GM12878 (cell line): Measurements from ENCODE around the gene SLC24A3. TPM values are rescaled to one million over a fixed set of nuclear protein-coding genes. Genes with fewer than 3 reads are reported as not detected.

Experiments
- ATAC-seq: fragments of 200-7000 bp; cut with Tn5 transposase; 3 replicates; pipeline ENCODE4 v1.9.1; 2020; ENCODE audit warnings: mild to moderate bottlenecking, moderate library complexity
- BruUV-seq: library from RNA; stranded (reverse); fragments of 400-500 nt; replicated peaks from 2 replicates; lab custom pipeline; 2021; lab: Mats Ljungman, UMichigan
- CTCF ChIA-PET: fragments of 300-600 bp; sonication (Branson Sonifier 250); formaldehyde crosslinking; extraction: SDS; loops from one replicate; lab custom pipeline; 2021; ENCODE audit warnings: inconsistent platforms; lab: Yijun Ruan, JAX
- POLR2A ChIA-PET: fragments of 350-600 bp; formaldehyde crosslinking; extraction: SDS; loops from one replicate; lab custom pipeline; 2021; ENCODE audit warnings: inconsistent platforms; lab: Charles Lee
- RAD21 ChIA-PET: fragments of 300-600 bp; sonication (Branson Sonifier 250); formaldehyde crosslinking; loops from one replicate; lab custom pipeline; 2023; ENCODE audit warnings: antibody characterized with exemption; ENCODE audit not compliant: unreplicated experiment; lab: Charles Lee
- SMC1A ChIA-PET: fragments of 300-600 bp; sonication (Branson Sonifier 250); formaldehyde crosslinking; loops from one replicate; lab custom pipeline; 2023; ENCODE audit not compliant: unreplicated experiment, uncharacterized antibody; lab: Charles Lee
- DNase-seq: peaks from one replicate; pipeline ENCODE4 v3.0.0-alpha.2; 2011; ENCODE audit warnings: low read depth, low spot score
- FAIRE-seq: peaks from 3 replicates; lab custom pipeline; 2011; peaks lifted over from hg19 to GRCh38; lab: Jason Lieb, UNC
- H2AFZ ChIP-seq: 2 replicates; pipeline ENCODE4 v1.6.0; 2011; ENCODE audit warnings: low read depth, low read length, control low read depth; ENCODE audit not compliant: control insufficient read depth
- H3K27ac ChIP-seq: 2 replicates; pipeline ENCODE4 v1.5.1; 2011; ENCODE audit warnings: control low read depth; ENCODE audit not compliant: control insufficient read depth, insufficient read depth
- H3K27me3 ChIP-seq, 2 experiments: replicated peaks in 1 of 2; 2 replicates each; pipeline versions ENCODE4 v1.6.0 to v1.6.1; 2011; ENCODE audit warnings: low read length in 1 of 2; ENCODE audit not compliant: control insufficient read depth in 2 of 2, insufficient read depth in 2 of 2
- H3K36me3 ChIP-seq, 2 experiments: 2 replicates each; pipeline ENCODE4 v1.5.1; 2011; ENCODE audit warnings: low read length in 1 of 2; ENCODE audit not compliant: control insufficient read depth in 2 of 2, insufficient read depth in 2 of 2
- H3K4me1 ChIP-seq: 2 replicates; pipeline ENCODE4 v1.6.1; 2011; ENCODE audit warnings: mild to moderate bottlenecking, low read length, moderate library complexity, mixed read lengths; ENCODE audit not compliant: control insufficient read depth, insufficient read depth
- H3K4me2 ChIP-seq: 2 replicates; pipeline ENCODE4 v1.6.0; 2011; ENCODE audit warnings: control low read depth; ENCODE audit not compliant: control insufficient read depth, insufficient read depth
- H3K4me3 ChIP-seq: fragments of 200-600 bp; sonication (generic); 2 replicates; pipeline ENCODE4 v1.5.1; 2016
- H3K79me2 ChIP-seq: 2 replicates; pipeline ENCODE4 v1.6.0; 2011; ENCODE audit warnings: low read length; ENCODE audit not compliant: control insufficient read depth, insufficient read depth
- H3K9ac ChIP-seq: 2 replicates; pipeline ENCODE4 v1.8.0; 2011; ENCODE audit warnings: low read length, control low read depth, mixed read lengths; ENCODE audit not compliant: control insufficient read depth, insufficient read depth
- H3K9me3 ChIP-seq: replicated peaks from 3 replicates; pipeline ENCODE4 v1.5.1; 2011; ENCODE audit warnings: mild to moderate bottlenecking, low read length; ENCODE audit not compliant: control insufficient read depth, insufficient read depth
- H4K20me1 ChIP-seq: 2 replicates; pipeline ENCODE4 v1.6.0; 2011; ENCODE audit not compliant: control insufficient read depth, insufficient read depth
- ATF7 ChIP-seq: fragments of 450-650 bp; IDR thresholded peaks from 2 replicates; pipeline ENCODE4 v1.6.1; 2016; ENCODE audit warnings: low read depth, mild to moderate bottlenecking
- CHD1 ChIP-seq: IDR thresholded peaks from 2 replicates; pipeline ENCODE4 v1.6.1; 2012; ENCODE audit warnings: low read depth, low read length, improper control_type of control experiment
- FOXM1 ChIP-seq: IDR thresholded peaks from 2 replicates; pipeline ENCODE4 v1.6.1; 2012; ENCODE audit warnings: low read depth, mild to moderate bottlenecking, inconsistent platforms, low read length, moderate library complexity
- GATAD2B ChIP-seq: fragments of 450-650 bp; conservative IDR thresholded peaks from 2 replicates; pipeline ENCODE4 v1.6.1; 2017; ENCODE audit warnings: low read depth, mild to moderate bottlenecking, moderate library complexity
- KAT2A ChIP-seq: conservative IDR thresholded peaks from 2 replicates; pipeline ENCODE4 v1.6.1; 2011; ENCODE audit warnings: low read depth, low read length; ENCODE audit not compliant: control insufficient read depth
- MTA2 ChIP-seq: fragments of 450-650 bp; IDR thresholded peaks from 2 replicates; pipeline ENCODE4 v1.6.1; 2016; ENCODE audit warnings: low read depth, mild to moderate bottlenecking, moderate library complexity
- MXI1 ChIP-seq: fragments of 150-350 bp; IDR thresholded peaks from 2 replicates; pipeline ENCODE4 v1.6.1; 2011; ENCODE audit warnings: low read depth, mild to moderate bottlenecking, inconsistent platforms, low read length, improper control_type of control experiment
- POU2F2 ChIP-seq: IDR thresholded peaks from 3 replicates; pipeline ENCODE4 v1.6.1; 2011; ENCODE audit warnings: low read depth, mild to moderate bottlenecking, low read length, borderline replicate concordance
- SPI1 ChIP-seq: IDR thresholded peaks from 2 replicates; pipeline ENCODE4 v1.6.1; 2011; ENCODE audit warnings: low read depth, mild to moderate bottlenecking, low read length, moderate library complexity, borderline replicate concordance; ENCODE audit not compliant: insufficient read depth
- SREBF1 ChIP-seq: IDR thresholded peaks from 2 replicates; pipeline ENCODE4 v1.6.1; 2012; ENCODE audit warnings: mild to moderate bottlenecking, low read length
- SRF ChIP-seq, 2 experiments: IDR thresholded peaks; 2 replicates each; pipeline ENCODE4 v1.6.1; 2011; ENCODE audit warnings: low read depth in 2 of 2, low read length in 2 of 2, mild to moderate bottlenecking in 1 of 2, moderate library complexity in 1 of 2
- YBX1 ChIP-seq: fragments of 450-650 bp; IDR thresholded peaks from 2 replicates; pipeline ENCODE4 v1.6.1; 2016; ENCODE audit warnings: antibody characterized with exemption
- ZSCAN29 ChIP-seq: fragments of 450-650 bp; IDR thresholded peaks from 2 replicates; pipeline ENCODE4 v1.6.1; 2017; ENCODE audit warnings: mild to moderate bottlenecking, moderate library complexity
- WGBS: methylation state at CpG from one replicate; pipeline ENCODE4 v1.1.6; 2016; ENCODE audit warnings: low lambda C conversion rate; ENCODE audit not compliant: insufficient replicate concordance, insufficient coverage; ENCODE audit errors: missing lambda C conversion rate; 5-methylcytosine and 5-hydroxymethylcytosine counted together
- in situ Hi-C: fragments of 300-500 bp; cut with MboI; formaldehyde crosslinking; loops from 9 replicates; pipeline ENCODE4 v1.14.3; 2018; ENCODE audit warnings: mixed read lengths
- intact Hi-C: fragments of 100-400 bp; cut with micrococcal nuclease; formaldehyde crosslinking; loops from one replicate; pipeline ENCODE4 v1.14.2; 2022; ENCODE audit not compliant: unreplicated experiment
- polyA plus RNA-seq, 11 experiments: library from polyadenylated mRNA; depleted of rRNA in 4 of 11; unstranded in 6 of 11; stranded (reverse) in 5 of 11; fragments of >200 nt; fragmentation: Nextera tagmentation in 4 of 11; fragmentation: Illumina TruSeq in 1 of 11; extraction: Ambion mirVana in 4 of 11; extraction: Trizol in 1 of 11; gene quantifications; 1 replicate in 1 of 11; 2 replicates in 10 of 11; pipeline versions ENCODE4 v1.2.1 to v1.2.3, GENCODE V29; 2011 to 2016; ENCODE audit warnings: inconsistent platforms in 2 of 11, missing spikeins in 2 of 11, low read depth in 1 of 11
- total RNA-seq, 4 experiments: library from RNA; depleted of rRNA in 3 of 4; stranded (reverse); fragments of >200 nt in 3 of 4; fragmentation: Illumina TruSeq in 1 of 4; extraction: Trizol in 1 of 4; gene quantifications; 2 replicates each; pipeline versions ENCODE4 v1.2.1 to v1.2.3, GENCODE V29; 2013 to 2021
- TF ChIP-seq, protein P1 (sequence below): fragments of 150-350 bp; IDR thresholded peaks from 2 replicates; pipeline ENCODE4 v1.6.1; 2014; ENCODE audit warnings: mild to moderate bottlenecking, low read depth, low read length

SLC24A3 gene
- total and polyA plus RNA-seq, 10 of the 15 experiments (the other 5 are each of a cell fraction or from before 2014, with no cell fraction given), result 0.04 TPM; not detected in 9

DNA sequence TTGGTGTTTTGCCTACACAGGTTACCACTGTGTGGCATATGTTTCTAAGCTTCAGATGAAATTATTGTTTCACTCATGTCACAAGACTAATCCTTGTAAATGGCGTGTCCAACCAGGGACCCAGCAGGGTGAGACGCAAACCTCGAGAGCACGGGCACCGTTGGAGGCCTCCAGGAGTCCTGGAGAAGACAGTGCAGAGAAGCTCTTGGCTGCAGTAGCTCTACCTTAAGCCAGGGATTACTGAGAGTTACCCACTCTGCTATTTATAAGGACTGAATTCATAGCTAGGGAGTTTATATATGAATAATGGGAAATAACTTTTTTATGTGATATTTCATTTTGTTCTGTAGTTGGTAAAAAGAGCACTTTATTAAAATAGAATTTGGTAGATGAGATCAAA is 137.4 kb downstream of the SLC24A3 start:
- no peak for FAIRE-seq
- 31% methylated on average over 5 of the region's 5 CpGs for WGBS
- no peak for ATAC-seq
- TF ChIP-seq MXI1 (no peak), ZSCAN29 (no peak)
- ChIA-PET POLR2A (interaction anchor here (0.6 kb wide), 1 partner anchor 35 kb away, joined by 3 read pairs; no protein-coding TSS in a partner anchor), RAD21 (no interaction called here), SMC1A (no interaction called here), CTCF (no interaction called here)
- Histone ChIP-seq H3K4me2 (no peak overlapping the region), H3K79me2 (no peaks in the 10 kb centered on the region), H3K4me3 (no peak overlapping the region), H3K4me1 (peaks cover 9% of the 10 kb centered on the region), H3K9ac (no peak overlapping the region), H3K9me3 (no peaks in the 10 kb centered on the region; the same call in 2 of the 3 replicates), H3K27ac (no peak overlapping the region), H3K27me3 (peaks cover 0 to 4% of the 10 kb centered on the region in 2 experiments; a peak in 2 of 4 replicates), H2AFZ (no peak overlapping the region), H3K36me3 (no peaks in the 10 kb centered on the region), H4K20me1 (no peaks in the 10 kb centered on the region)
- BruUV-seq, result no TSS peak
- in situ Hi-C loops (no loop called here), intact Hi-C loops (loop anchor here (10.0 kb wide), 1 partner anchor 145 kb away; no protein-coding TSS in a partner anchor)
- no peak for DNase-seq

DNA sequence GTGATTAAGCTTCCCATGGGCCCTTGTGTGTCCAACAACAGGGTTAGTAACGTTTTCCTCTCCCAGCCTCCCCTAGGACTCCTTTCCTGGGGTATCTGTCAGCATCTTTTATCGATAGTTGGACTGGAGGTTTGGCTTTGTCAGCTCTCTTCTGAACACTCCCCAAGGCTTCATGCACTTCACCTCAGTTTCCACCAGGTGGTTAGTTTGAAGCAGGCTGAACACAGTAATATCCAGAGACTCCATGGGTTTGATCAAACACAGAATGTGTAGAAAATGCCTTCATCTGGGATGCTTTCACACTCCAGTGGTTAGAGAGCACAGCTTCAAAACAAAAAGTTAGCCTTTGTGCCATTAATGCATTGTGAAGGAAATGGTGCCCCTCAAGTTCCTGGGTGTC is 139.1 kb downstream of the SLC24A3 start:
- H3K4me1 ChIP-seq, result peaks cover 9% of the 10 kb centered on the region
- H3K9ac ChIP-seq, result no peak overlapping the region
- H3K79me2 ChIP-seq, result no peaks in the 10 kb centered on the region
- ChIA-PET CTCF (interaction anchor here (1.7 kb wide), 1 partner anchor 161 kb away, joined by 4 read pairs; no protein-coding TSS in a partner anchor), RAD21 (no interaction called here), POLR2A (no interaction called here), SMC1A (no interaction called here)
- BruUV-seq, result no TSS peak
- no peak overlapping the region for H3K4me3 ChIP-seq
- FAIRE-seq (no peak), DNase-seq (no peak), ATAC-seq (no peak)
- H4K20me1 ChIP-seq, result no peaks in the 10 kb centered on the region
- intact Hi-C loops (no loop called here), in situ Hi-C loops (no loop called here)
- WGBS, result 0% methylated on average over 2 of the region's 2 CpGs
- no peak for TF ChIP-seq SREBF1
- TF ChIP-seq, protein P1, sequence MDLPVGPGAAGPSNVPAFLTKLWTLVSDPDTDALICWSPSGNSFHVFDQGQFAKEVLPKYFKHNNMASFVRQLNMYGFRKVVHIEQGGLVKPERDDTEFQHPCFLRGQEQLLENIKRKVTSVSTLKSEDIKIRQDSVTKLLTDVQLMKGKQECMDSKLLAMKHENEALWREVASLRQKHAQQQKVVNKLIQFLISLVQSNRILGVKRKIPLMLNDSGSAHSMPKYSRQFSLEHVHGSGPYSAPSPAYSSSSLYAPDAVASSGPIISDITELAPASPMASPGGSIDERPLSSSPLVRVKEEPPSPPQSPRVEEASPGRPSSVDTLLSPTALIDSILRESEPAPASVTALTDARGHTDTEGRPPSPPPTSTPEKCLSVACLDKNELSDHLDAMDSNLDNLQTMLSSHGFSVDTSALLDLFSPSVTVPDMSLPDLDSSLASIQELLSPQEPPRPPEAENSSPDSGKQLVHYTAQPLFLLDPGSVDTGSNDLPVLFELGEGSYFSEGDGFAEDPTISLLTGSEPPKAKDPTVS, result no peak
- TF ChIP-seq SPI1, result no peak
- TF ChIP-seq MXI1, result no peak
- TF ChIP-seq FOXM1, result no peak
- TF ChIP-seq ATF7, result no peak
- TF ChIP-seq YBX1, result no peak
- TF ChIP-seq POU2F2, result no peak
- no peak for TF ChIP-seq SRF (IDR thresholded peaks at IDR 0.05; ENCODE audit: low read depth in 2 of 2, low read length in 2 of 2)
- TF ChIP-seq MTA2, result no peak
- TF ChIP-seq GATAD2B, result no peak
- no peak for TF ChIP-seq CHD1
- TF ChIP-seq KAT2A, result no peak
- peaks cover 0 to 4% of the 10 kb centered on the region in 2 experiments; a peak in 2 of 4 replicates for H3K27me3 ChIP-seq
- no peak overlapping the region for H3K4me2 ChIP-seq
- no peaks in the 10 kb centered on the region; the same call in 2 of the 3 replicates for H3K9me3 ChIP-seq
- H3K36me3 ChIP-seq, result no peaks in the 10 kb centered on the region
- H2AFZ ChIP-seq, result no peak overlapping the region
- no peak overlapping the region for H3K27ac ChIP-seq
